RWPE2 (cell line): ENCODE data around the gene YY1.

ENCODE experiments used
- ATAC-seq: fragments of 200-7000 bp; cut with Tn5 transposase; 3 replicates; pipeline ENCODE4 v1.9.1; 2021; ENCODE audit warnings: low read depth
- DNase-seq: peaks from one replicate; pipeline ENCODE4 v3.0.0-alpha.2; 2020; ENCODE audit warnings: low spot score
- H3K27ac ChIP-seq: fragments of 450-650 bp; 2 replicates; pipeline ENCODE4 v1.5.1; 2017; ENCODE audit warnings: mild to moderate bottlenecking; ENCODE audit not compliant: poor library complexity, severe bottlenecking
- H3K27me3 ChIP-seq: fragments of 250-450 bp; sonication (Bioruptor Pico); 2 replicates; pipeline ENCODE4 v1.5.1; 2021; ENCODE audit warnings: mild to moderate bottlenecking, moderate library complexity; ENCODE audit not compliant: insufficient read depth, poor library complexity, severe bottlenecking
- H3K36me3 ChIP-seq: fragments of 250-450 bp; sonication (Bioruptor Pico); 2 replicates; pipeline ENCODE4 v1.5.1; 2020; ENCODE audit warnings: low read depth, mild to moderate bottlenecking, moderate library complexity
- H3K4me1 ChIP-seq: fragments of 250-450 bp; sonication (Bioruptor Pico); 2 replicates; pipeline ENCODE4 v1.5.1; 2021; ENCODE audit warnings: mild to moderate bottlenecking, moderate library complexity; ENCODE audit not compliant: insufficient read depth, poor library complexity, severe bottlenecking
- H3K4me3 ChIP-seq: fragments of 250-450 bp; sonication (Bioruptor Pico); 2 replicates; pipeline ENCODE4 v1.5.1; 2021; ENCODE audit warnings: mild to moderate bottlenecking, moderate library complexity; ENCODE audit not compliant: severe bottlenecking
- H3K9me3 ChIP-seq: fragments of 250-450 bp; sonication (Bioruptor Pico); 2 replicates; pipeline ENCODE4 v1.5.1; 2021; ENCODE audit warnings: mild to moderate bottlenecking, moderate library complexity; ENCODE audit not compliant: severe bottlenecking
- CTCF ChIP-seq: fragments of 450-650 bp; IDR thresholded peaks from one replicate; pipeline ENCODE4 v1.5.1; 2017; ENCODE audit warnings: mild to moderate bottlenecking, moderate library complexity; ENCODE audit not compliant: poor library complexity, severe bottlenecking

The YY1 gene

GRCh38 chr14:100192672-100193416, 46.1 kb upstream of the YY1 start:
- TF ChIP-seq CTCF: peak; percentile 99
- peaks cover 9% of the 10 kb centered on the region for H3K4me1 ChIP-seq
- no peaks in the 10 kb centered on the region for H3K27me3 ChIP-seq
- H3K27ac ChIP-seq: peak overlapping the region; percentile 63
- peak; percentile 100 for DNase-seq
- ATAC-seq: peak; percentile 100
- H3K4me3 ChIP-seq: peak overlapping the region; percentile 26
- no peaks in the 10 kb centered on the region for H3K9me3 ChIP-seq
- no peaks in the 10 kb centered on the region for H3K36me3 ChIP-seq

GRCh38 chr14:100193417-100194357, 45.3 kb upstream of the YY1 start:
- no peak for TF ChIP-seq CTCF
- DNase-seq (no peak), ATAC-seq (peak; percentile 1; the same call in 2 of the 3 replicates)
- peaks cover 9% of the 10 kb centered on the region for H3K4me1 ChIP-seq
- H3K36me3 ChIP-seq: no peaks in the 10 kb centered on the region
- no peak overlapping the region for H3K4me3 ChIP-seq
- no peaks in the 10 kb centered on the region for H3K9me3 ChIP-seq
- no peaks in the 10 kb centered on the region for H3K27me3 ChIP-seq
- H3K27ac ChIP-seq: peak overlapping the region; percentile 63

- peaks cover 5% of the 10 kb centered on the region for H3K4me1 ChIP-seq
- TF ChIP-seq CTCF: no peak
Observed at GRCh38 chr14:100199240-100199860, 39.6 kb upstream of the YY1 start.

GRCh38 chr14:100200311-100200710, 38.6 kb upstream of the YY1 start:
- no peak overlapping the region for H3K4me3 ChIP-seq
- no peak overlapping the region for H3K27ac ChIP-seq
- no peak for TF ChIP-seq CTCF
- H3K4me1 ChIP-seq: peaks cover 12% of the 10 kb centered on the region
- ATAC-seq: no peak
- H3K27me3 ChIP-seq: no peaks in the 10 kb centered on the region
- H3K36me3 ChIP-seq: no peaks in the 10 kb centered on the region
- DNase-seq: no peak
- no peaks in the 10 kb centered on the region for H3K9me3 ChIP-seq

More at GRCh38 chr14:100199240-100199860, 39.6 kb upstream of the YY1 start:
- peak; percentile 70 for ATAC-seq
- Histone ChIP-seq H3K27ac (no peak overlapping the region), H3K9me3 (no peaks in the 10 kb centered on the region), H3K4me3 (no peak overlapping the region), H3K36me3 (no peaks in the 10 kb centered on the region), H3K27me3 (no peaks in the 10 kb centered on the region)
- no peak for DNase-seq
